GM04503 (cell line): ENCODE data around the gene C6orf120.
A peak's percentile ranks its signal among the peaks of the same experiment; 100 is the strongest.
"Not testable (repeated sequence)": the region's sequence is repeated elsewhere in the genome, so short reads cannot be mapped to it uniquely, and the experiment has no call there.

Experiments
- DNase-seq: peaks from one replicate; pipeline ENCODE4 v3.0.0-alpha.2; 2012; ENCODE audit warnings: low read depth

Gene C6orf120

DNA sequence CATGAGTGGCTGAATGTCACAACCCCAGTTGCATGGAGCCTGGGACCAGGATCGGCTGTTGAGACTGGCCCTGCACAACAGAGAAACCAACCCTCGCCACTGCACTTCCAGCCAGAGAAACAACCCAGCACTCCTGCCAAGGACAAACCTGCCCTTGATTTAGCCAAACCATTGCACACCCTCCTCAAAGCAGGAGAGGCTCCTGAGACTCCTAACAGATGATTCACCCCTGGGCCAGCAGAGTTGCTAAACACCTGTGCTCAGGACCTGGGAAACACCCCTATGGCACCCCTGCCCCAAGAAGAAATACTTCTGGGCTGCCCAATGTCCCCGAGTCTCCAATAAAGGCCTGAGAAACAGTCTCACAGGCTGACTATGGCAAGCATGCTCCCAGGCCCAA, 17.9 kb upstream of the C6orf120 start:
- no peak for DNase-seq

DNA sequence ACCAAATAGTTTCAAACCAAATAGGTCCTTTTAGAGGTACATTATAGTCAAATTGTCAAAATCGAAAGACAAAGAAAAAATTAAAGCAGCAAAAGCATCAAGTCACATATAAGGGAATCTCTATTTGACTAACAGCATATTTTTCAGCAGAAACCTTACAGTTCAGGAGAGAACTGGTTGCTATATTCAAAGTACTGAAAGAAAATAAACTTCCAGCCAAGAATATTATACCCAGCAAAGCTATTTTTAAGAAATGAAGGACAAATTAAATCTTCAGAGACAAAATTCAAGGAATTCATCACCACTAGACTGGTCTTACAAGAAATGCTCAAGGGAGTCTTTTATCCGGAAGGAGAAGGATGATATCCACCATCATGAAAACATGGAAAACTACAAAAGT, 16.1 kb upstream of the C6orf120 start:
- DNase-seq: no peak

DNA sequence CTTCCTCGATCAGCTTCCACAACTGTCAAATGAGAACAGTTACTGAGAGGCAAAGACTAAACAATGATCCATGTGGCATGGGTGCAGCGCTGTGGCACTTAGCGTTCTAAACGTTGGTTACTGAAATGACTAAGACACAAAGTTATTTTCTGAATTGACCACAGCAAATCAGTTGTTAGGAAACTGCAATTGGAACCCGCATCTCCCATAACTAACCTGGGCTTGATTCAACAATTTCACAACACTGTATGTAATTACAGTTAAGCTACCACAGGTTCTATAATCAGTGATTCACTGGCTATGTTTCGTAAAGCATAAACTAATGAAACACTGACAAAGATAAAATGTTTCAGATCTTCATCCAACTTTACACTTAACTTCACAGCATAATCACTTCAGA, 12.6 kb upstream of the C6orf120 start:
- peak; percentile 88 for DNase-seq

DNA sequence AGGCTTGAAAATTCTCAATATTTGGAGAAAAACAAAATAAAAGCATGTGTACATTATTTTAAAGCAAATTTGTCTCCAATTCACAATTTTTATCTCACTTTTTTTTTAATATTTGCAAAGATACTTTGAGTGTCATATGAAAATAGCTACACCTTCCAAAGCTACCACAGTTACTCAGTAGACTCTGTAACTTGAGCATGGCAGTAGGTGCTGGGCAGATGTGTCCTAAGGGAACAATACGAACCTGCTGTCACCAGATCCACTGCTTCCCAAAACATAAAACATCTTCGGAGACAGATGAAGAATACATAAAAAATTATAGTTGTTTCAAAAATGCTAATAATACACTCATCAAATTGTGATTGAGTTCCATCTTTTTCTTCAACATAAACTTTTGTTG, 10.7 kb upstream of the C6orf120 start:
- DNase-seq: no peak

DNA sequence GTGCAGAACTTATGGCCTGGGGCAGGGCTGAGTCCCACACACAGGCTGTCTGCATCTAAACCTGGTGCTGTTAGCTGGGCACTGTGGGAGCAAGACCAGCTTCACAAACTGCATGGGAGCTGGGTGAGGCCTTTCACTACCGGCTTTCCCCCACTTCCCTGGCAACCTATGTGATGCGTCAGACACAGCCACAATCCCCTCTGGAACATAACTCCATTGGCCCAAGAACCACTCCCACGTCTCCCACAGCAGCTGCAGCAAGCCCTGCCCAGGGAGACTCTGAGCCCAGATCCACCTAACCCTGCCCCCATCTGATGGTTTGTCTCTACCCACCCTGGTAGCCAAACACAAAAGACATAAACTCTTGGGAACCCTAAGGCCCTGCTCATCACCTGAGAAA, 9.4 kb upstream of the C6orf120 start:
- no peak for DNase-seq

DNA sequence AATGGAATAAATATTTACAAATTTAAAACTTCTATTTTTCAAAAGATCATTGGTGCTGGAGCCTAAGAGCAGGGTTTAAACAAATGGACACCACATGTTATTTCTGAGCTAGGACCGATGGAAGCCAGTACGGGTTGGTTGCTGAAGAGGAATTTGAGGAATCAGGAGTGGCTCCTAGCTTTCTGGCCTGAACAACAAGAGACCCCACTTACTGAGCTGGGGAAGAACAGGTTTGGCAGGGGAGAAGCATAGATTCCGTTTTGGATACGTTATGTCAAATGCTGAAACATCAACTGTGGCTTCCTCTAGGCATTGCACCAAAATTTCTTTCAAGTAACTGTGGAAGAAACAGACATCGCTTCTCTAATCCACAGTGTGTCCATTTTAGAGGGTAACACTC, 6.8 kb upstream of the C6orf120 start:
- no peak for DNase-seq

DNA sequence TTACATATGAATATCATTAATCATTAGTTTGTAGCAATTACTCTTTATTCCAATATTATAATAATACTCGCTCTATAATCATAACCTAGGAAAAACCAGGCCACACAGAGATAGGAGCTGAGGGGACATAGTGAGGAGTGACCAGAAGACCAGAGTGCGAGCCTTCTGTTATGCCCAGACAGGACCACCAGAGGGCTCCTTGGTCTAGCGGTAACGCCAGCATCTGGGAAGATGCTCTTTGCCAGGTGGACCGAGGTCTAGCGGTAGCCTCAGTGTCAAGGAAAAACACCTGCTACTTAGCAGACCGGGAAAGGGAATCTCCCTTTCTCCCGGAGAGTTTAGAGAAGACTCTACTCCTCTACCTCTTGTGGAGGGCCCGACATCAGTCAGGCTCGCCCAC, 4.8 kb upstream of the C6orf120 start:
- DNase-seq: not testable (repeated sequence)

DNA sequence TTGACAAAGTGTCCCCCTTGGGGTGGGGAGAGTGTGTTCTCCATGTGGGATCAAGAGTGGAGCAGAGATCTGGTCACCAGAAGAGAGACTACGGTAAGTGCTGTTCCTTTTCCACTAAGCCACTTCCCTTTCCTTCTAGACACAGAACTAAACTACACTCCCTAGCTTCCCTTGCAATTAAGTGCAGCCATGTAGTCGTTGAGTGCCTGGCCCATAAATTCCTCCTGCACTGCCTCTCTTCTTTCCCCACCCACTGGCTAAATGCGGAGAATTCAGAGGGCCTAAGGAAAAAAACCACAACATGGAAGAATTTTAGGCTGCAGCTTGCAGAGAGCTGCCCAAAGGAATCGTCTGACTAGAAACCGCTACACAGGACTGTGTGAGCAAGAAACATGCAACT, 1.6 kb upstream of the C6orf120 start:
- DNase-seq: peak; percentile 47

DNA sequence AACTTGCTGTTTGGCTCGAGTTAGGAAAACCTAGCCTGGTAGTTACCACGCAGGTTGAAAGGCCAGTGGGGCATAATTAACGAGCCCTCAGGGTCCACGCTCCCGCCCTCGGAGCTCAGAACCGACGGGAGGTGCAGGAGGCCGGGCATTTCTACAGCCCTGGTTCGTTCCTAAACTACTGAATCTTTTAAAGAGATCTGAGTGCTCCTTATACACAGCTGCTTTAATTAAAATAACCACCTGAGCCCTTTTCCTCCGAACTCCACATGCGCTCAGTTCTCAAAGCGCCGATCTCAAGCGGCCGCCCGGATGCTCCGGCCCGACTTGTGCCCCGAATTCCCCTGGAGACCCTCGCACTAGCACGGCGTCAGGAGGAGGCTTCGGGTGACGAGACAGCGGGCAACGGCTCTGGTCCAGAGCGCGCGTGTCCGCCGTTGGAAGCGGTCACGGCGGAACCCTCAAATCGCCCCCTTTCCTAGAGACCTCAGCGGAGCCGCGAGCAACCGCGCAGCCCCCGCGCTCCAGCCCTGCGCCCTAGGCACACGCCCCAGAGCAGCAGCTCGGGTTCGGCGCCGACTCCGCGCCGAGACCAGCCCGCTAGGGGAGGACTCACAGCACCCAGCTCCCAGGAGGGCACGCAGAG, 494 bp upstream of the C6orf120 start:
- no peak for DNase-seq

DNA sequence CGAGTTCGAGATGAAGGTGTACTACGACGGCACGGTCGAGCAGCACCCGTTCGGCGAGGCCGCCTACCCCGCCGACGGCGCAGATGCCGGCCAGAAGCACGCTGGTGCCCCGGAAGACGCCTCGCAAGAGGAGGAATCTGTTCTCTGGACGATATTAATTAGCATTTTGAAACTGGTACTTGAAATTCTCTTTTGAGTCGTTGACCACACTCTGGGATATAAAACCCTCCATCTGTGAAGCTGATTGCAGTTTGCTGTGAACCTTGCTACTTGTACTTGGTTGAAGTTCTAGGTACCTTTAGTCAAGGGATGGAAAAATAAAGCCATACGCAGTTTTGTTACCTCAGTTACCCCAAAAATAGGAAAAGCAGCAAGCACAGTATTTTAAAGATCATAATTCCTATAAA, 917 bp downstream of the C6orf120 start:
- DNase-seq: no peak

DNA sequence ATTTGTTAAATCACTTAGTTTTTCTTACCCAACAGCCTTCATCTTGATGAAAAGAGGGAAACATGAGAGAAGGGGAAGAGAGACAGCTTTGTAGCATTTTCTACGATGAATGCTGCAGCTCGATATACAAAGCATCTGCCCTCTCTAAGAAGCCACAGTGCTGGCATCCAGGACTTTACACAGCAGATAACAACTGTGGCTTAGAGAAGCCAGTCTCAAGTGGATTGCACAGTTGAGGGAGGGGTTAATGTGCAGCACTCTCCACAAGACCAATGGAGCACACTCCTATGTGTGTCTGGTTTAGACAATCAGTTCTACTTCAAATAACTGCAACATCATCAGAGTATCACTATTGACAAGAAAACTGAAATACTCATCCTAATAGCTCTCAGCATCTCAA, 5.8 kb downstream of the C6orf120 start:
- DNase-seq: no peak

DNA sequence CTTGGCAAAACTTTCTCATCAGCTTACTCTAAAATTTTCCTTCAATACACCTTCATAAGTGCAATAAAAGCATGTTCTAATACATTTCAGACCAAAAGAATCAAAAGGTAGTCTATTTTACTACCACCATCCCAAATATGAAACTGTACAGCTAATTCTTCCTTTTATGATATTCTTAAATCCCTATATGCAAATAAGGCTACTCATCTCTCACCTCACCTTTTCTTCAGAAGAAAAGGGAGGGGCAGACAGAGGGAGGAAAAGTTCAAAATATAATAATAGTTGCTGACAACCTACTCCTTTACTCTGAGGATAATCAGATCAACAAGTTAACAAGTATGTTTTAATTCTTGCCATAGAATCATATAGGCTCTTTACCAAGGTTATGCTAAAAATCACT, 7.4 kb downstream of the C6orf120 start:
- no peak for DNase-seq

DNA sequence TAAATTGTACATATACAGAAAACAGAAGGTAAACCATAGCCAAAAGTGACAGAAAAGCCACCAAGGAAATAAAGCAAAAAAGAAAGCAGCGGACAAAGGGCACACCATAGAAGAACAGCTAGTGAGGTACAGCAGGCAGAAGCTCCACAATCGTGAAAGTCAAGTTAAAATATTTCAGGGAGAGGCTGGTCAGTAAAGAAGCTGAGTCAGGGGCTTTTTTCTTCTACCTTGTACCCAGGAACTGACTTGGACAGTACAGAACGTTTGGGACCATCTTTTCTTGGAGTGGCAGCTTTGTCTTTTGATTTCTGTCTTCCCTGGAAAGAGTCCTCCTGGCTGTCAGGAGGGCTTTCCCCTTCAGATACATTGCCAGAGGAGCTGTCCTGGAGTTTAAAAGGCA, 8.1 kb downstream of the C6orf120 start:
- no peak for DNase-seq

DNA sequence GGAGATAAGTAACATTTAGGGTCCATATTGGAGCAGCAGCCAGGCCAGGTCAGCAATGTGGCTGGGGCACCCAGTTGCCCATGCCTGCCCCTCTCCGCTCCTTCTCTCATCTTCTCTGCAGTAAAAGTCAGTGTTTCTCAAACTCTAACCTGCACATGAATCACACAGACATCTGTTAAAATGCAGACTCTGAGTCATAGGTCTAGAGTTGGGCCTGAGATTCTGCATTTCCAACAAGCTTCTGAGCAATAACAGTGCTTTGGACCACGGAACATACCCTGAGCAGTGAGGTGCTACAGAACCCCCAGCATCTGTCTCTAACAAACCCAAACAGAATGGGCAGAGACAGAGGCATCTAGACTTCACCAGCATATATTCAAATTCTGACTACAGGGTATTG, 12.3 kb downstream of the C6orf120 start:
- DNase-seq: no peak

DNA sequence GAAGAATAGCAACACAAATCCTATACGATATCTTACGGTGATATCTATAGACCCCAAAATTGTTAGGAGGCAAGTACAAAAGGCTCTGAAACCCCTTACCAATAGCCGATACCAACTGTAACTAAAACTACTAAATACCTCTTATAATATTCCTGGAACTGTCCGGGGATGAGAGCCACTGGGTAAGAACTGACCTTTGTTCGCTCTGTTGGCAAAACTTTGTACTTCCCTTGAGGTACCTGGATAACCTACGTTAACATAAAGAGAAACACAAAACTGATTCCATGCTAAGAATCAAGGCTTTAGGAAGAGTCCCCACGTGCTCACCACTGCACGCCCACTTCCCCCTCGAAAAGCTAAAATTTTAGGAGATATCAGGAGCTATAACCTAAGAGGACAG, 12.7 kb downstream of the C6orf120 start:
- DNase-seq: no peak

DNA sequence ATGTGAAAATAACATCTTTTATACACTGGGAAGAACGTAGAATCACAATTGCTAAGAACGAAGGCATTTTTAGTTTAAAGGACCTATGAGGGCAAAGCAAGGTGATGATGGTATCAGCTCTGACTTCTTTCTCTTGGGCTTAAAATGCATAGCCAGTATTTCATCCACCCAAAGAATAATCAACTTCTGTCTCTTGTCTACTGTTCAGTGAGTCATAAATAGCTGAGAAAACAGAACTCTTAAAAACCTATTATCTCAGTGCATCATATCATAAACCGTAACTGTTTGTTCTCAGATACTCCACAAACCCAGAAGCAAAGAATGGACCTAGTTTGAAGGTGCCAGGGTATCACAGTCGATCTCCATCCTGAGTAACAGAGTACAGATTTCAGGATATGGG, 17.2 kb downstream of the C6orf120 start:
- no peak for DNase-seq

DNA sequence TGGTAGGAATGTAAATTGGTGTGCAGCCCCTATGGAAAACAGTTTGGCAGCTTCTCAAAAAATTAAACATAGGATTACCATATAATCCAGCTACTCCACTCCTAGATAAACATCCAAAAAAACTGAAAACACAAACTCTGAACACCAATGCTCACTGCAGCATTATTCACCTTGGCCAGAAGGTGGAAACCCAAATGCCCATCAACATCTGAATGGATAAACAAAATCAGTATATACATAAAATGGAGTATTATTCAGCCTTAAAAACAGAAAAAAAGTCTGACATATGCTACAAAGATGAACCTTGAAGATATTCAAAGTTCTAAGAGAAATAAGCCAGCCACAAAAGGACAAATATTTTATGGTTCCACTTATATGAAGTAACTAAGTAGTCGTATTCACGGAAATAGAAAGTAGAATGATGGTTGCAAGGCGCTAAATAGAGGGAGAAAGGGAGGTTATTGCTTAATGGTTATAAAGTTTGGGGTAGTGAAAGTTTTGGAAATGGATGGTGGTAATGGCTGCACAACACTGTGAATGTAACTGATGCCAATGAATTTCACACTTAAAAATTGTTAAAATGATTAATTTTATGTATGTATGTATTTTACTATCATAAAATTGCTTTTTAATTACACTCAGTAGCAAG, 18.4 kb downstream of the C6orf120 start:
- DNase-seq: no peak

DNA sequence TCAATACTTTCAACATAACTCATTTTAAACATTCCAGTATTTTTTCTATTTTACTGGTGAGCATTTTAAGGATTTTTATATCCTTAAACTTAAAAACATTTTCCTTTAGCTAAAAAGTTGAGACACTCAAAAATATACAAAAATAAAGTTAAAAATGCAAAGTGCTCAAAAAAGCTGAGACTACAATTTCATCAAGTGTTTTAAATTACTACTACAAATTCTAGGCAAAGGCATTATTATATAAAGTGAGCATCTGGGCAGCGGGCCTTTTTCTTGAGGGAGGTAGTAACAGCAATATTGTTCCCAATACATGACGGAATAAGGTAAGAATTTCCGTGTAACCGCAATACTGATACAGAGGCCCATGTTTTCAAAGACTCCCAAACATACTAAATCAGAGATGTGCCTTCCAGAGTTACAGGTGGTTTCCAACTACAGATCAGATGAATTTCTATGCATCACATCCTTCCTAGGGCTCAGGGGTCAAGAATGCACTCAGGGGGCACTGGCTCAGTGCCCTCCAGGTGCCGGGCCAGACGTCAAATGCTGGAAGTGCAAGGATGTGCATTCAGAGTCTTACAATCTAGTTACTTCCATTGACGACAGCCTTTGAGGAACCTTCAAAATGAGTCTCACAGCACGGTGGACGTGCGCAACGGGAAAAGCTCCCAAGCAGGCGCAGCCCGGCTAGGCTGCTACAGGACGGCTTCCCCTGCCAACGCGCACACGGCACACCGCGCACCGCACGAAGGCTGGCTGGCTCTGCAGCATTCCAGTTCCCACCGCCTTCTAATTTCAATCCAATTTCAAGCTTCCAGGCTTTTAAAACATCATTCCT, 20.7 kb downstream of the C6orf120 start:
- peak; percentile 18 for DNase-seq

DNA sequence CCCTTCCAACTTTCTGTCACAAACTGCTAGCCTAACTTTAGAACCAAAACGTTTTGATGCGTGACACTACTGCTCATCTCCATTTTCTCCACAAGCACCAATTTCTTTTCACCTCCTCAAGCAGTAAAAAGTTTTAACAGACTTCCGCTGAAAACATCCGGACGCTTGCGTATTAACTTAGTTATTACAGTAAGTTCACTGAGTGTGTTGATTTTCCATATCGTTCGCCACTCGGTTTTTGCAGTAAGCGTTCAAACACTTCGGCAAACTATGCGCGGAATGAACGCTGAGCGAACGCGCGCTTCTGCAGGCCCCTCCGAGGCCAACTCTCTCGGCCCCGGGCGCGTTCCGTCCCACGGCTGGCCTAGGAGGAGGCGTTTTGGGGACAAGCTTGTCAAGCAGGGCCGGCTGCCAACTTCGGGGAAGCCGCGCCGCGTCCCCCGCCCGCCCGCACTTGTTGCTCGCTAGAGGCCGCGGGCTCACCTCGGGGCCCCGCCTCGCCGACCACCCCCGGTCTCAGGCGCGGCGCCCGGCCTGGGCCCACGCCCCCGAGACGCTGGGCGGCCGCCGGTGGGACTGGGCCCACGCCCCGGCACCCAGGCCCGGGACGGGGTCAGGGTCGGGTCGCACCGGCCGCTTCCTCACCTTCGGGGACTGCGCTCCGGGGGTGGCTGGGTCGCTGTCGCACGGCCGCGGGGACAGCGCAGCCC, 21.4 kb downstream of the C6orf120 start:
- DNase-seq: peak; percentile 35

DNA sequence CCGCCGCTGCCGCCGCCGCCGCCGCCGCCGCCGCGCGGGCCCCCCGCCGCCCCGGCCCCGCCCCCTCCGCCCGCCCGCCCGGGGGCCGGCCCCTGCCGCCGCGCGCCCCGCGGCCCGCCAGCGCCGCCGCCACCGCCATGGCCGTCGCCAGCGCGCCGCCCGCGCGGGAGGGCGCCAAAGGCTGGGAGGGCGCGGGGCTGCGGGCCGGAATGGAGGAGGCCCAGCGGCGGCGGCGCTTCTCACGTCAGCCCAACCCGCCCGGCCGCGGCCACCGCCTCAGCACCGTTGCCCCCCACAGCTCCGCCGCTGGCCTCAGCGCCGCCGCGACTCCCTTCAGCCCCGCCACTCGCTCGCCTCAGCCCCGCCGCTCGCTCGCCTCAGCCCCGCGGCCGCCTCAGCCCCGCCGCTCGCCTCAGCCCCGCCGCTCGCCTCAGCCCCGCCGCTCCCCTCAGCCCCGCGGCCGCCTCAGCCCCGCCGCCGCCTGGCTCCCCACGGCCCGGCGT, 22.1 kb downstream of the C6orf120 start:
- no peak for DNase-seq

DNA sequence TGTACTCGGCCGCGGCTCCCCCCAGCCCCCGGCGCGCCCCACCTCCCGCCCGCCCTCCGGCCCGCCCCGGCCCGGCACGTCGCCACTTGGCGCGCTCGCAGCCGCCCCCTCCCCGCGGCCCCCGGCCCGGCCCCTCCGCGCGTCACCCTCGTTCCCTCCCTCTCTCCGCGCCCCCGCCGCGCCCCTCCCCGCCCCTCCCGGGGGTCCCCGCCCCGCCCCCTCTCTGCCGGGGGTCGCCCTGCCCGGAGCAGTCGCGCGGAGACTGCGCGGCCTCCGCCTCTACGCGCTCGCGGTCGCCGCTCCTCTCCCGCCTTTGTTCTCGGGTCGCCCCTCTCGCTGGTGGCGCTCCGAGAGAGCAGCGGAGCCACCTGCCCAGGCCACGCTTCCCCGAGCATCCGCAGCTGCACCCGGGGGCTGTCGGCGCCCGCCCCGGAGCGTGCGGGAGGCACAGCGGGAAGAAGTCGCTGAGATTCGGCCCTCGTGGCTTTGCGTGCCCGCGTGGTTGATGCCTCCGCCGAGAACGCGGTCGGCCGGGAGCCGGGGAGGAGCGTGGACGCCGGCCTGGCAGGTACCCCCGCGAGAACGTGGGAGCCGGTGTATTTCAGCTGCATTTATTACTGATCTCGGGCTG, 22.7 kb downstream of the C6orf120 start, which contains the start of gene PHF10:
Gene PHF10, minus strand, starts transcription at position 7 of the 631 bp plus-strand sequence. CDS start 569 bp downstream, outside the sequence.
- DNase-seq: no peak
